ENCODE results near the gene EHF.

The EHF gene

DNA sequence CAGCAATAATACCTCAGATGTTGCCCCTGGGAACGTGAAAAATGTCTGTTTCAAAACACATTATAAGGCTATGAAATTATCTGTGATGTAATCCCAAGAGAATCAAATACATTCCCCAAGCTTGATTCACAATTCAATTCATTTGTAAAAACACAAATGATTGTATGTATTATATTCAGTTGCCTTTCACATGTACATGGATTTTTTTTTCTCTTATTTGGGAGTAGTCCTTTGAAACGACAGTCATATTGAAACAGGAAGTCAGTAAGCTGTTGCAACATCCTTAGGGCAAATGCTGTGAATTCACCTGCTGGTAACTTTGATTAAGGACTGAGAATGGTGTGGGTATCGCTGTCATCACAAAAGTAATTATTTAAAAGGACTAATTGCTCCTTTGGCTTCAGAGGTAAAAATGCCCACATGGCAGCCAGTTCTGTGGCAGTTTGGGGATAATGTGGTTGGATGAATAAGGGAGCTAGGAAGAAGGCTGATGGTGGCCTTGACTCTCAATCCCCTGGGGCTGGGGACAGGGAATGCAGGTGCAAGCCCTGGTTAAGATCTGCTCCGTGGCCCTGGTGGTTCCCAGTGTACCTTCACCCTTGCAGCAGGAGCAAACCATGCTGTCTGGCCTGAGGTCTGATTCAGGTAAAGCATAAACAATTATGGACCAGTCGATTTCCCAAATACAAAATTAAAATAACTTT, 13.2 kb downstream of the EHF start:
- peak overlapping the region; percentile 88 for H3K4me3 ChIP-seq (ENCODE audit: low read depth, low read length)
- no peak for DNase-seq (ENCODE audit: low read depth)
- TF ChIP-seq, protein P1, sequence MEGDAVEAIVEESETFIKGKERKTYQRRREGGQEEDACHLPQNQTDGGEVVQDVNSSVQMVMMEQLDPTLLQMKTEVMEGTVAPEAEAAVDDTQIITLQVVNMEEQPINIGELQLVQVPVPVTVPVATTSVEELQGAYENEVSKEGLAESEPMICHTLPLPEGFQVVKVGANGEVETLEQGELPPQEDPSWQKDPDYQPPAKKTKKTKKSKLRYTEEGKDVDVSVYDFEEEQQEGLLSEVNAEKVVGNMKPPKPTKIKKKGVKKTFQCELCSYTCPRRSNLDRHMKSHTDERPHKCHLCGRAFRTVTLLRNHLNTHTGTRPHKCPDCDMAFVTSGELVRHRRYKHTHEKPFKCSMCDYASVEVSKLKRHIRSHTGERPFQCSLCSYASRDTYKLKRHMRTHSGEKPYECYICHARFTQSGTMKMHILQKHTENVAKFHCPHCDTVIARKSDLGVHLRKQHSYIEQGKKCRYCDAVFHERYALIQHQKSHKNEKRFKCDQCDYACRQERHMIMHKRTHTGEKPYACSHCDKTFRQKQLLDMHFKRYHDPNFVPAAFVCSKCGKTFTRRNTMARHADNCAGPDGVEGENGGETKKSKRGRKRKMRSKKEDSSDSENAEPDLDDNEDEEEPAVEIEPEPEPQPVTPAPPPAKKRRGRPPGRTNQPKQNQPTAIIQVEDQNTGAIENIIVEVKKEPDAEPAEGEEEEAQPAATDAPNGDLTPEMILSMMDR (IDR thresholded peaks at IDR 0.05; ENCODE audit: control insufficient read depth, extremely low read depth, insufficient read depth), result no peak

DNA sequence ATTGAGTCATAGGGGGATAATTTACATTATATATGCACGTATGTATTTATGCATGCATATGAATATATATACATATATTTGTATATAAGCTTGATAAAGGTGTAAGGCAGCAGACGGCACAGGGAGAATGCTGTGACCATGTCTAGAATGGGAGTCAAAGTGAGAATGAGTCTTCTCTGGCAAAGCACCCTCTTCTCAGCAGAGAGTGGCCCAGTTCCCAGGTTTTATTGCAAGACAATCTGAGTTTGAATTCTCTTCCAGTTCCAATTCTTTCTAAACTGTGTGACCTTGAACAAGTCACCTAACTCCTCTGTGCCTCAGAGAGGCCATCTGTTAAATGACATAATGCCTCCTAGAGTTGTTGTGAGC, 13.8 kb downstream of the EHF start:
- H3K4me3 ChIP-seq (ENCODE audit: low read depth, low read length), result peak overlapping the region; percentile 88
- TF ChIP-seq, protein P1 (IDR thresholded peaks at IDR 0.05; ENCODE audit: control insufficient read depth, extremely low read depth, insufficient read depth), result no peak

DNA sequence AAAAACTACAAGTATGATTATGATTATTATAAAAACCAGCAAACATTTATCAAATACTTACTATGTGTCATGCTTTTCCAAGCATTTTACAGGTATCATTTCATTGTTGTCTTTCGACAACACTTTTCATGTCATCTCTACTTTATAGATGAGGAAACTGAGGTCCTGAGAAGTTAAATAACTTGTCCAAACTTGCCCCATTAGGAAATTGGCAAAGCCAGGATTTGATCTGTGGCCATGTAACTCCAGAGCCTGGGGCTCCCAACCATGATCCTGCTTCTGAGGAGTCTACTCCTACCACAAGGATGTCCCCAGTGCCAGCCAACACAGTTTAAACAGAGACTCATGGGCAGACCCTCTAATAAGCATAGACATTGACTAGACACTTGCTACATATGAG, 15.2 kb downstream of the EHF start:
- H3K4me3 ChIP-seq (ENCODE audit: low read depth, low read length), result no peak overlapping the region
- DNase-seq (ENCODE audit: low read depth), result no peak
- TF ChIP-seq, protein P1 (IDR thresholded peaks at IDR 0.05; ENCODE audit: control insufficient read depth, extremely low read depth, insufficient read depth), result no peak

More for the DNA sequence above, 13.8 kb downstream of the EHF start:
- no peak for DNase-seq (ENCODE audit: low read depth)

DNA sequence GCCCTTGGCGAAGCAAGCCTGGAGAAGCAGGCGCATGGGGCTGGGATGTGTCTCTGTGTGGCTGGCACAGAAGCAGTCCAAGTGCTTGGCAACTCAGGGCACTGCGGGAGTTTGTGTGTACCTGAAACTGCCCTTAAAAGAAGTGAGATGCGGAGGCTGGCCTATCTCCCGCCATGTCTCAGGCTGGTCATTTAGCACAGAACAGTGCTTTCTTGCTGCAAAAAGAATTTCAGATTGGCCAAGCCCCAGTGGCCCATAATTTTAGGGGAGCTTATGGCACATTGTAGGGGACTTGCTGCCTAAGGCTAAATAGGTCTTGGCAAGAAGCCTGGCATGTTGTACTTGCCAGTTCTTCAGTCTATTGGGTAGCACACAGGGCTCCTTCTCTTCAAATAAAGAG, 16.4 kb downstream of the EHF start:
- TF ChIP-seq, protein P1 (IDR thresholded peaks at IDR 0.05; ENCODE audit: control insufficient read depth, extremely low read depth, insufficient read depth), result no peak
- no peak overlapping the region for H3K4me3 ChIP-seq (ENCODE audit: low read depth, low read length)
- DNase-seq (ENCODE audit: low read depth), result peak; percentile 71

DNA sequence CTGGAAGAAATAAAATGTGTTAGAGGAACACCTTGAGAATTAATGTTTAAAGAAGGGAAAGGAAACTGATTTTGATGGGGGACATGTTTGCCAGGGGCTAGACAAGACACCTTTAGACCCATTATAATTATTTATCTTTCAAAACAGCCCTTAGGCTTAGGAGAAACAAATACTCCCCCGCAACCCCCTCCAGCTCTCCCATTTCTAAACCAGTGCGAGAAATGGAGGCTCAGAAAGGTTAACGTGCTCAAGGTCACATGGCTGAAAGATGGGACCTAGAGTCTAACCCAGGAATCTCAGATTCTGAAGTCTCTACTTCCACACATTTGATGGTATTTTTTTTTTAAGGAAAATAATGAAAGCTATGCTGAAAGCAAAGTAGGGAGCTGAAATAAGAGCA, 18.0 kb downstream of the EHF start:
- TF ChIP-seq, protein P1 (IDR thresholded peaks at IDR 0.05; ENCODE audit: control insufficient read depth, extremely low read depth, insufficient read depth), result no peak
- no peak for DNase-seq (ENCODE audit: low read depth)
- peak overlapping the region; percentile 33 for H3K4me3 ChIP-seq (ENCODE audit: low read depth, low read length)

DNA sequence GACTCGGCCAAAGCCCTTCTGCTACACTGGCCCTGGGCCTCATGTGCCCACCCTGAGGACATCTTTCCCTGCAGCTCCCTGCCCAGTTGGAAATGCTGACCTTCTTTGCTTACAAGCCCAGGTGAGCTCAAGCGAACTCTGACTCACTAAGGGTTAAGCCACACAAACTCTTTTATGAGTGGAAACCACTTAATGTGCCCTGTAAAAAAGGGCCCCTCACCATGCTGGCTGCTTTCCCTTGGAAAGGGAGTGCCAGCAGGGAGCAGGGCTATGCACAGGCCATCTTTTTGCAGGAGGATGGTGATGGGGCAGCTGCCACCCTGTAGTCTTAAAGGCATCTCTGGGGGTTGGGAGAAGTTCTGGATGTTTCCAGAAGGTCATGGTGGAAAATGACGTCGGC, 18.7 kb downstream of the EHF start:
- TF ChIP-seq, protein P1 (IDR thresholded peaks at IDR 0.05; ENCODE audit: control insufficient read depth, extremely low read depth, insufficient read depth), result no peak

More for the DNA sequence above, 18.7 kb downstream of the EHF start:
- peak; percentile 90 for DNase-seq (ENCODE audit: low read depth)
- peak overlapping the region; percentile 33 for H3K4me3 ChIP-seq (ENCODE audit: low read depth, low read length)

Data from LNCaP clone FGC (cell line).